AG09309 (cell line): ENCODE data around the gene SCART1.
"Not testable (repeated sequence)": the region's sequence is repeated elsewhere in the genome, so short reads cannot be mapped to it uniquely, and the experiment has no call there.

ENCODE experiments used
- DNase-seq: peaks from one replicate; pipeline ENCODE4 v3.0.0-alpha.2; 2010; ENCODE audit warnings: low read depth
- H3K4me3 ChIP-seq: 2 replicates; pipeline ENCODE4 v1.5.1; 2011; ENCODE audit warnings: mild to moderate bottlenecking, low read depth, low read length, moderate library complexity; ENCODE audit not compliant: control insufficient read depth
- TF ChIP-seq, protein P1 (sequence below): IDR thresholded peaks from 2 replicates; pipeline ENCODE4 v1.5.1; 2011; ENCODE audit warnings: mild to moderate bottlenecking, low read depth, low read length, inconsistent platforms; ENCODE audit not compliant: insufficient read depth, control insufficient read depth; ENCODE audit errors: missing control alignments

The SCART1 gene

GRCh38 chr10:133481086-133481643 lies 27.4 kb downstream of the SCART1 start:
- TF ChIP-seq, protein P1, sequence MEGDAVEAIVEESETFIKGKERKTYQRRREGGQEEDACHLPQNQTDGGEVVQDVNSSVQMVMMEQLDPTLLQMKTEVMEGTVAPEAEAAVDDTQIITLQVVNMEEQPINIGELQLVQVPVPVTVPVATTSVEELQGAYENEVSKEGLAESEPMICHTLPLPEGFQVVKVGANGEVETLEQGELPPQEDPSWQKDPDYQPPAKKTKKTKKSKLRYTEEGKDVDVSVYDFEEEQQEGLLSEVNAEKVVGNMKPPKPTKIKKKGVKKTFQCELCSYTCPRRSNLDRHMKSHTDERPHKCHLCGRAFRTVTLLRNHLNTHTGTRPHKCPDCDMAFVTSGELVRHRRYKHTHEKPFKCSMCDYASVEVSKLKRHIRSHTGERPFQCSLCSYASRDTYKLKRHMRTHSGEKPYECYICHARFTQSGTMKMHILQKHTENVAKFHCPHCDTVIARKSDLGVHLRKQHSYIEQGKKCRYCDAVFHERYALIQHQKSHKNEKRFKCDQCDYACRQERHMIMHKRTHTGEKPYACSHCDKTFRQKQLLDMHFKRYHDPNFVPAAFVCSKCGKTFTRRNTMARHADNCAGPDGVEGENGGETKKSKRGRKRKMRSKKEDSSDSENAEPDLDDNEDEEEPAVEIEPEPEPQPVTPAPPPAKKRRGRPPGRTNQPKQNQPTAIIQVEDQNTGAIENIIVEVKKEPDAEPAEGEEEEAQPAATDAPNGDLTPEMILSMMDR, result no peak
- H3K4me3 ChIP-seq, result no peak overlapping the region
- no peak for DNase-seq

GRCh38 chr10:133481657-133482056 lies 27.9 kb downstream of the SCART1 start:
- TF ChIP-seq, protein P1, result no peak
- no peak for DNase-seq

DNA sequence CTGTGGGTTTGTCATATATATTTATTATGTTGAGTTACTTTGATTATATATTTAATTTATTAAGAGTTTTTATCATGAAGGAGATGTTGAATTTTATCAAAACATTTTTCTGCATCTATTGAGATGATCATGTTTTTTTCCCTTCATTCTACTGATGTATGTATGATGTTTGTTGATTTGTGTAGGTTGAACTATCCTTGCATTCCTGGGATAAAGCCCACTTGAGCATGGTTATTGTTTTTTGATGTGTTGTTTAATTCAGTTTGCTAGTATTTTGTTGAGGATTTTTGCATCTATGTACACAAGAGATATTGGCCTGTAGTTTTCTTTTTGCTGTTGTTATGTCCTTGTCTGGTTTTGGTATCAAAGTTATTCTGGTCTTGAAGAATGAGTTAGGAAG lies 31.1 kb downstream of the SCART1 start:
- H3K4me3 ChIP-seq, result no peak overlapping the region
- no peak for DNase-seq
- TF ChIP-seq, protein P1, result no peak

More at GRCh38 chr10:133481657-133482056, 27.9 kb downstream of the SCART1 start:
- H3K4me3 ChIP-seq, result no peak overlapping the region

DNA sequence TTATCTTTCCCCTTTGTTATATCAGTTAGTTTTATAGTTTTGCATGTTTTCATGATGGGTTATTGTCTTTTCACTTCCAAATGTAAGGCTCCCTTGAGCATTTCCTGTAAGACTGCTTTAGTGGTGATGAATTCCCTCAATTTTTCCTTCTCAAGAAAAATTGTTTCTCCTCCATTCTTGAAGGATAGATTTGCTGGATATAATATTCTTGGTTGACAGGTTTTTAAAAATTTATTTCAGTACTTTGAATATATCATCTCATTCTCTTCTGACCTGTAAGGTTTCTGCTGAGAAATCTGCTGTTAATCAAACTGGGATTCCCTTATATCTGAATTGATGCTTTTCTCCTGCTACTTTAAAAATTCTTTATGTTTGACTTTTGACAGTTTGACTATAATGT lies 33.3 kb downstream of the SCART1 start:
- no peak overlapping the region for H3K4me3 ChIP-seq
- TF ChIP-seq, protein P1, result no peak
- no peak for DNase-seq

DNA sequence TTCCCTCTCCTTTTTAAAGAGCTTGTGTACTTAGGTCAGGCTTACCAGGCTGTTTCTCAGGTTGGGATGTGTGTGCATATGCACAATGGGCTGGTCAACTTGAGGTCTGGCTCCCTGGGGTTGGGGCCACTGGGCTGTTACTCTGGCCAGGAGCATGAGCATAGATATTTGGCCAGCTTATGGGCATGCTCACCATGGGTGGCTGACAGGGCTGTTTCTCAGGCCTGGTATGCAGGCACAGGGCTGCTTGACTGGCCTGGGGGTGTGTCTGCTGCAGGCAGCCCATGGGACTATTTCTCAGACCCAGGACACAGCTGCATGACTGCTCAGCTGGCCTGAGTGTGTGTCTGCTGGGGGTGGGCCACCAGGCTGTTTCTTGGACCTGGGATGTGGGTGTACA lies 34.6 kb downstream of the SCART1 start:
- no peak for DNase-seq
- H3K4me3 ChIP-seq, result no peak overlapping the region
- TF ChIP-seq, protein P1, result no peak

DNA sequence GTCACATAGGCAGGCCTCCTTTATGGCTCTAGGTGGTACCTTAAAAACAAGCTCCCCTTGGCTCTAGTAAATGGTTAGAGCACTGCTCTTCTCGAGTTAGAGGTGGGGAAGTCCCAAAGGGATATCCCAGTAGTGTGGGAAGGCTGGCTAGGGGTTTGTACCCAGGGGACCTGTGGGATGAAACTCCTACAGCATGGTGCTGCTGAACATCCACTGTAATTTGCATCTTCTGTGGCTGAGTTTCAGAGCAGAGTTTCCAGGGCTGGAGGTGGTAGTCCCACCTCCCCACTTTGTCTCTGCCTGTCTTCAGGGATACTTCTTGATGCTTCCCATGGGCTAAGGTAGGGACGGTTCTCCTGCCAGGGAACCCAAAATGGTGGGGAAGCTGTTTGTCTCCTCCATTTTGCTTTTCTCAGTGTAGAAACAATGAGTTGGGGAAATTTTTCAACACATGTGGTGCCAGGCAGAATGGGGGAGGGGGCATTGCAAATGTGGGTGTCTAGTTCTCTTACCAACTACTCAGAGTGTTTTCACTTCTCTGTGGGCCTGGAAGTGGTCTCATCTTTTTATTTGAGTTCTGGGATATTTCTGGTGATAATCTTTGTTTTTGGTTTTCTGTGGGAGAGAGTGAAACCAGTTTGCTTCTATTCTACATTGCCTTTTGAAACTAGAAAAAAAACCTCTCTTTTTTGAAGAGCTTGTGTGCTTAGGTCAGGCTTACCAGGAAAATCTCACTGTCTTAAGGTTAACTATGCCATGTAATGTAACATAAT lies 36.3 kb downstream of the SCART1 start:
- TF ChIP-seq, protein P1, result no peak
- DNase-seq, result no peak
- no peak overlapping the region for H3K4me3 ChIP-seq

- DNase-seq, H3K4me3 ChIP-seq: not testable (repeated sequence)
Observed at GRCh38 chr10:133493562-133493961, 39.8 kb downstream of the SCART1 start.
